ENCODE results near the gene ARSK.

GRCh38 chr5:95646569-95647431 is 91.9 kb downstream of the ARSK start, which contains the start of gene RFESD:
- TF ChIP-seq POLR2A (IDR thresholded peaks at IDR 0.05) = peak; percentile 88 to 94
- TF ChIP-seq CTCF (IDR thresholded peaks at IDR 0.05) = peak in 5 of 12 donors; percentile 2 to 31 (median 11)

All from heart left ventricle (tissue), 13 donors.